ENCODE data around the gene RCOR3.
"Not testable (repeated sequence)": the region's sequence is repeated elsewhere in the genome, so short reads cannot be mapped to it uniquely, and the experiment has no call there.

RCOR3 gene

DNA sequence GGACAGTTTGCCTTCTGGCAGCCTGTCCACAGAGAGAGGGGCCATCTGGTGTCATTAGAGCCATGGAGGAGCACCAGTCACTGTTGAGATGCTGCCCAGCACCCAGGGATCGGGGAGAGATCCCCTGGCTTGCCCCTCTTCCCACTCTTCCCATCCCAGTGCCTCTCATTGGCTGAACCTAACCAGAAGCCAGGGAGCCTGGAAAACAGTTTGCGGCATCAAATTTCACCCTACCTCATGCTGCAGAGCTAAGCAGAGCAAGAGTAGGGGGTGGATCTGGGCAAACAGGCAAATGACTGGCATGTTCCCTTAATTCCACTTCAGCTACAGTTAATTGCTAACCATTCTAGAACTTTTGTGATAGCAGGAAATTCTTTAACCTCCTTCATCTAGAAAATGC, 86.6 kb downstream of the RCOR3 start:
- Histone ChIP-seq H3K27me3 (replicated peaks; ENCODE audit: insufficient read depth, low read length) (no peaks in the 10 kb centered on the region), H3K9me2 (replicated peaks; ENCODE audit: insufficient read depth, low read length) (no peaks in the 10 kb centered on the region), H3K9me3 (replicated peaks; ENCODE audit: insufficient read depth, low read length) (no peaks in the 10 kb centered on the region), H3K4me1 (ENCODE audit: low read length) (peaks cover 12% of the 10 kb centered on the region), H3K36me3 (replicated peaks; ENCODE audit: insufficient read depth, low read length) (no peaks in the 10 kb centered on the region), H3K4me2 (ENCODE audit: low read depth, low read length) (no peak overlapping the region), H3K4me3 (ENCODE audit: low read length) (no peak overlapping the region), H3K79me2 (ENCODE audit: low read length) (peaks cover 34% of the 10 kb centered on the region), H3K27ac (ENCODE audit: low read length) (no peak overlapping the region), H4K20me1 (ENCODE audit: insufficient read depth, low read length) (no peaks in the 10 kb centered on the region), H2AFZ (ENCODE audit: low read length) (no peak overlapping the region), H3F3A (ENCODE audit: insufficient read depth, low read length) (no peaks in the 10 kb centered on the region), H3K9ac (ENCODE audit: low read length) (no peak overlapping the region)
- no peak for DNase-seq
- no peak for TF ChIP-seq EZH2phosphoT487 (IDR thresholded peaks at IDR 0.05; ENCODE audit: low read length)
- TF ChIP-seq EZH2 (optimal IDR thresholded peaks at IDR 0.05; ENCODE audit: low read depth, low read length), result no peak
- TF ChIP-seq, protein P1, sequence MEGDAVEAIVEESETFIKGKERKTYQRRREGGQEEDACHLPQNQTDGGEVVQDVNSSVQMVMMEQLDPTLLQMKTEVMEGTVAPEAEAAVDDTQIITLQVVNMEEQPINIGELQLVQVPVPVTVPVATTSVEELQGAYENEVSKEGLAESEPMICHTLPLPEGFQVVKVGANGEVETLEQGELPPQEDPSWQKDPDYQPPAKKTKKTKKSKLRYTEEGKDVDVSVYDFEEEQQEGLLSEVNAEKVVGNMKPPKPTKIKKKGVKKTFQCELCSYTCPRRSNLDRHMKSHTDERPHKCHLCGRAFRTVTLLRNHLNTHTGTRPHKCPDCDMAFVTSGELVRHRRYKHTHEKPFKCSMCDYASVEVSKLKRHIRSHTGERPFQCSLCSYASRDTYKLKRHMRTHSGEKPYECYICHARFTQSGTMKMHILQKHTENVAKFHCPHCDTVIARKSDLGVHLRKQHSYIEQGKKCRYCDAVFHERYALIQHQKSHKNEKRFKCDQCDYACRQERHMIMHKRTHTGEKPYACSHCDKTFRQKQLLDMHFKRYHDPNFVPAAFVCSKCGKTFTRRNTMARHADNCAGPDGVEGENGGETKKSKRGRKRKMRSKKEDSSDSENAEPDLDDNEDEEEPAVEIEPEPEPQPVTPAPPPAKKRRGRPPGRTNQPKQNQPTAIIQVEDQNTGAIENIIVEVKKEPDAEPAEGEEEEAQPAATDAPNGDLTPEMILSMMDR (IDR thresholded peaks at IDR 0.05; ENCODE audit: low read length), result no peak

DNA sequence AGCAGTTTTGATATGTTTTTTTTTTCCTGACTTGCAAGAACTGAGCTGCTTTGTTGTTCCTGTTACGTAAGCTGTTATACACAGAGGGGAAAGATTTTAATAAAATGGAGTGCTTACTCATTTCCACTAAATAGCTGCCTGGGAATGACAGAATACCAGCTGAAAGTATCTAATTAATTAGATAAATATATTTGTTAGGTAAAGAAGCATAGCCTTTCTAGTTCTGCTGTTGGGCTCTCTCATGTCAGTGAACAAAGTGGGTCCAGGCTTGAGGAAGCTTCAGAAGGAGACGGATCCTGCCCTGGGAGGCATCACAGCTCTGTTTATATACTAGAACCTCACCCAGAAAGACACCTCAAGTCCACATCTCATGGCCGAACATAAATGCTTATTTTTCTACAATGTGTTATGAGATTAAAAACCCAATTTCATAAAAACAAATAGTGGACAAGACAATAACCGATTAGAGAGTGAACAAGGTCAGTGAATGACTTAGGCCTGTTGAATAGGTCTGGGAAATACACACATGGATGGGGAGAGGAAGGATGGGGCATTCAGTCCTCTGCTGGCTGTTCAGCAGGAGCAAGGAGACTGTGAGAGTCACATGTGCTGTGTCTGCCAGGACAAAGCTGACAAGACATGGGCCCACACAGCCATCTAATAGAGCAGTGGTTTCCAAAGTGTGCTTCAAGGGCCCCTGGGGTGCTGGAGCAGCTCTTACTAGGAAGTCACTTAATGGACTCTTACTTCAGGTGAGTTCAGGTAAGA, 88.1 kb downstream of the RCOR3 start:
- DNase-seq, result no peak
- Histone ChIP-seq H3K79me2 (ENCODE audit: low read length) (peaks cover 33% of the 10 kb centered on the region), H3K4me1 (ENCODE audit: low read length) (no peaks in the 10 kb centered on the region), H3K4me3 (ENCODE audit: low read length) (no peak overlapping the region), H3K9ac (ENCODE audit: low read length) (no peak overlapping the region), H3K36me3 (replicated peaks; ENCODE audit: insufficient read depth, low read length) (no peaks in the 10 kb centered on the region), H3K4me2 (ENCODE audit: low read depth, low read length) (no peak overlapping the region), H3K9me3 (replicated peaks; ENCODE audit: insufficient read depth, low read length) (no peaks in the 10 kb centered on the region), H3K27ac (ENCODE audit: low read length) (no peak overlapping the region), H3K9me2 (replicated peaks; ENCODE audit: insufficient read depth, low read length) (no peaks in the 10 kb centered on the region), H4K20me1 (ENCODE audit: insufficient read depth, low read length) (no peaks in the 10 kb centered on the region), H3F3A (ENCODE audit: insufficient read depth, low read length) (no peaks in the 10 kb centered on the region), H2AFZ (ENCODE audit: low read length) (no peak overlapping the region), H3K27me3 (replicated peaks; ENCODE audit: insufficient read depth, low read length) (no peaks in the 10 kb centered on the region)
- TF ChIP-seq EZH2phosphoT487 (IDR thresholded peaks at IDR 0.05; ENCODE audit: low read length) (no peak), EZH2 (optimal IDR thresholded peaks at IDR 0.05; ENCODE audit: low read depth, low read length) (no peak)

DNA sequence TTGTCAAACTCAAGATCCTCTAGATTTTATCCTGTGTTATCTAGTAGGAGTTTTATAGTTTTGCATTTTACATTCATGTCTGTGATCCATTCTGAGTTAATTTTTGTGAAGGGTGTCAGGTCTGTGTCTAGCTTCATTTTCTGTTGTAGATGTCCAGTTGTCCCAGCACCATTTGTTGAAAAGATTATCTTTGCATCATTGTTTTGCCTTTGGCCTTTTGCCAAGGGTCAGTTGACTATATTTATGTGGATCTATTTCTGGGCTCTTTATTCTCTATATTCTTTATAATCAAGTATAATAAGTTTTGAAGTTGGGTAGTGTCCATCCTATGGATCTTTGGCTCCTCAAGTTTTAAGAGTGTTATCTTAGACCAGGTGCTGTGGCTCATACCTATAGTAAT, 89.4 kb downstream of the RCOR3 start:
- DNase-seq, result no peak
- no peaks in the 10 kb centered on the region for H3K9me2 ChIP-seq (replicated peaks; ENCODE audit: insufficient read depth, low read length)
- no peak overlapping the region for H3K27ac ChIP-seq (ENCODE audit: low read length)
- H3F3A ChIP-seq (ENCODE audit: insufficient read depth, low read length), result peaks cover 12% of the 10 kb centered on the region
- no peak overlapping the region for H3K4me2 ChIP-seq (ENCODE audit: low read depth, low read length)
- H3K36me3 ChIP-seq (replicated peaks; ENCODE audit: insufficient read depth, low read length), result no peaks in the 10 kb centered on the region
- TF ChIP-seq EZH2phosphoT487 (IDR thresholded peaks at IDR 0.05; ENCODE audit: low read length) (no peak), EZH2 (optimal IDR thresholded peaks at IDR 0.05; ENCODE audit: low read depth, low read length) (no peak)
- TF ChIP-seq, protein P1 (IDR thresholded peaks at IDR 0.05; ENCODE audit: low read length), result no peak
- no peaks in the 10 kb centered on the region for H3K27me3 ChIP-seq (replicated peaks; ENCODE audit: insufficient read depth, low read length)
- no peaks in the 10 kb centered on the region for H3K9me3 ChIP-seq (replicated peaks; ENCODE audit: insufficient read depth, low read length)
- H3K79me2 ChIP-seq (ENCODE audit: low read length), result peaks cover 23% of the 10 kb centered on the region
- H3K9ac ChIP-seq (ENCODE audit: low read length), result no peak overlapping the region
- H3K4me3 ChIP-seq (ENCODE audit: low read length), result no peak overlapping the region
- H3K4me1 ChIP-seq (ENCODE audit: low read length), result peaks cover 12% of the 10 kb centered on the region
- no peaks in the 10 kb centered on the region for H4K20me1 ChIP-seq (ENCODE audit: insufficient read depth, low read length)
- H2AFZ ChIP-seq (ENCODE audit: low read length), result no peak overlapping the region

DNA sequence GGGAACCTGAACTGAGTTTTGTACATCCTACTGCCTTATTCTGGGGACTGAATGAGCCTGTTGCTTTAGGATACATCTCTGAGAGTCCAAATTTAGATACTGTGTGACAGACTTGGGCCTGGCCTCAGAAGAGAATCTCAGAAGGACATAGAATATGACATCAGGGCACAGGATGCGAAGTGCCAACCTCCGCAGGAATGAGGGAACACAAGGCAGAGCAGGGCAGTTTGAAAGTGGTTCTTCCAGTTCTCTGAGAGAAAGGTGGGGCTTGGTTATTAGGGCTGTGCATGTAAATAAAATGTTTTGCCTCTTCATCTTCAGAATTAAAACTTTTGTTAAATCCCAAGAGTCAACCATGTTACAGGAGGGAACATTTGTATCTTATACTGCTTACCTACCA, 90.6 kb downstream of the RCOR3 start:
- Histone ChIP-seq H3K4me2 (ENCODE audit: low read depth, low read length) (no peak overlapping the region), H3F3A (ENCODE audit: insufficient read depth, low read length) (peaks cover 15% of the 10 kb centered on the region), H3K9me2 (replicated peaks; ENCODE audit: insufficient read depth, low read length) (no peaks in the 10 kb centered on the region), H4K20me1 (ENCODE audit: insufficient read depth, low read length) (no peaks in the 10 kb centered on the region), H3K36me3 (replicated peaks; ENCODE audit: insufficient read depth, low read length) (no peaks in the 10 kb centered on the region), H3K4me3 (ENCODE audit: low read length) (no peak overlapping the region), H3K9me3 (replicated peaks; ENCODE audit: insufficient read depth, low read length) (no peaks in the 10 kb centered on the region), H3K27ac (ENCODE audit: low read length) (no peak overlapping the region), H3K4me1 (ENCODE audit: low read length) (peaks cover 18% of the 10 kb centered on the region), H3K79me2 (ENCODE audit: low read length) (peaks cover 16% of the 10 kb centered on the region), H3K9ac (ENCODE audit: low read length) (no peak overlapping the region), H3K27me3 (replicated peaks; ENCODE audit: insufficient read depth, low read length) (no peaks in the 10 kb centered on the region), H2AFZ (ENCODE audit: low read length) (no peak overlapping the region)
- no peak for DNase-seq
- TF ChIP-seq EZH2 (optimal IDR thresholded peaks at IDR 0.05; ENCODE audit: low read depth, low read length) (no peak), EZH2phosphoT487 (IDR thresholded peaks at IDR 0.05; ENCODE audit: low read length) (no peak)

DNA sequence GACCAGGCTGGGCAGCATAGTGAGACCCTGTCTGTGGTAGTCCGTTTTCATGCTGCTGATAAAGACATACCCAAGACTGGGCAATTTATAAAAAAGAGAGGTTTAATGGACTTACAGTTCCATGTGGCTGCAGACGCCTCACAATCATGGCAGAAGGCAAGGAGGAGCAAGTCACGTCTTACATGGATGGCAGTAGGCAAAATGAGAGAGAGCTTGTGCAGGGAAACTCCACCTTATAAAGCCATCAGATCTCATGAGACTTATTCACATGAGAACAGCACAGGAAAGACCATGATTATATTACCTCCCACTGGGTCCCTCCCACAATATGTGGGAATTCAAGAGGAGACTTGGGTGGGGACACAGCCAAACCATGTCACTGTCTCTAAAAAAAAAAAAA, 92.9 kb downstream of the RCOR3 start:
- Histone ChIP-seq H3K79me2 (ENCODE audit: low read length) (peaks cover 11% of the 10 kb centered on the region; the same call in 1 of the 2 replicates), H3K4me1 (ENCODE audit: low read length) (peaks cover 18% of the 10 kb centered on the region), H3F3A (ENCODE audit: insufficient read depth, low read length) (peaks cover 15% of the 10 kb centered on the region)
- H3K4me2 ChIP-seq (ENCODE audit: low read depth, low read length); DNase-seq; H3K9me2 ChIP-seq (replicated peaks; ENCODE audit: insufficient read depth, low read length); H3K27me3 ChIP-seq (replicated peaks; ENCODE audit: insufficient read depth, low read length); H3K36me3 ChIP-seq (replicated peaks; ENCODE audit: insufficient read depth, low read length); H3K9ac ChIP-seq (ENCODE audit: low read length); H3K9me3 ChIP-seq (replicated peaks; ENCODE audit: insufficient read depth, low read length); H4K20me1 ChIP-seq (ENCODE audit: insufficient read depth, low read length); H3K27ac ChIP-seq (ENCODE audit: low read length); H3K4me3 ChIP-seq (ENCODE audit: low read length); H2AFZ ChIP-seq (ENCODE audit: low read length): not testable (repeated sequence)

Data from MM.1S (cell line).